Stimulated activated CD4-positive, alpha-beta T cell treated with anti-CD3 and anti-CD28 coated beads, Interleukin-1b, Interleukin-23, amount 100 ng/mL, for 48 hours (primary cell): ENCODE measurements around the gene DNASE1L3.

Source experiments
- DNase-seq: peaks from one replicate; pipeline ENCODE4 v3.0.0-alpha.2; 2020

DNASE1L3 gene

DNA sequence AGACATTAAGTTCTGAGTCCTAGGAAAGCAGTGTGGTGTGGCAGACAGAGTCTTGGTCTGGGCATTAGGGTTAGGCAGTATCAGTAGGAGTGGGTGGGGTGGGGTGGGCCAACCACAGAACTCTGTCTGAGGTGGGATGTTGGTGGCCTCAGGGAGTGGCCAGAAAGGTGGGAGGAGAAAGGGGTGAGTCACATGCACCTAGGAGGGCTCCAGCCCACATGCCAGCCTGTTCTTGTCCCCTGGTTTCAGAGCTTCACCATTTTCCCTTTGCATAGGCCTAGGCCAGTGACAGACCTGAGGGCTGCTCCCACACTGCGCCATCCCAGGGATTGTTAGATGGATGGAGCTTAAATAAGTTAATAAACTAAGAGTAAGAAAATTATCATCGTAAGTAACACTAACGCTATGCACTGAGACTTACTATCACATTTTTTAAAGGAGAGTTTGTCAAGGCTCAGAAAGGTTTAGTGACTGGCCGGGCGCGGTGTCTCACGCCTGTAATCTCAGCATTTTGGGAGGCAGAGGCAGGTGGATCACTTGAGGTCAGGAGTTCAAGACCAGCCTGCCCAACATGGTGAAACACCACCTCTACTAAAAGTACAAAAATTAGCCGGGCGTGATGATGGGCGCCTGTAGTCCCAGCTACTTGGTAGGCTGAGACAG, 33.8 kb downstream of the DNASE1L3 start:
- DNase-seq: no peak

DNA sequence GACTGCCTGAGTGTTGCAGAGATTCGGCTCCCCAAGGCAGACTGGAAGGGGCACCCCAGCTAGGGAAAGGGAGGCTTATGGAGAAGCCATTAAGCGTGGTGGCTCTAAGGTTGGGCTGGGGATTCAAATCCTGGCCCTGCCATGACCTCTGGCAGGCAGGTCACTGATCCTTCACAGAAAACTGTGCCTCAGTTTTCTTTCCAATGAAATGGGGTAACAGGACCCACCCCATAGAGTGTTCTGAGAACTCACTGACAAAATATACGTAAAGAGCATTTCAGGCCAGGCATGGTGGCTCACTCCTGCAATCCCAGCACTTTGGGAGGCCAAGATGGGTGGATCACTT, 34.6 kb downstream of the DNASE1L3 start:
- no peak for DNase-seq

GRCh38 chr3:58175437-58176184, 35.2 kb downstream of the DNASE1L3 start:
- no peak for DNase-seq

GRCh38 chr3:58175187-58175436, 35.7 kb downstream of the DNASE1L3 start:
- DNase-seq: no peak

DNA sequence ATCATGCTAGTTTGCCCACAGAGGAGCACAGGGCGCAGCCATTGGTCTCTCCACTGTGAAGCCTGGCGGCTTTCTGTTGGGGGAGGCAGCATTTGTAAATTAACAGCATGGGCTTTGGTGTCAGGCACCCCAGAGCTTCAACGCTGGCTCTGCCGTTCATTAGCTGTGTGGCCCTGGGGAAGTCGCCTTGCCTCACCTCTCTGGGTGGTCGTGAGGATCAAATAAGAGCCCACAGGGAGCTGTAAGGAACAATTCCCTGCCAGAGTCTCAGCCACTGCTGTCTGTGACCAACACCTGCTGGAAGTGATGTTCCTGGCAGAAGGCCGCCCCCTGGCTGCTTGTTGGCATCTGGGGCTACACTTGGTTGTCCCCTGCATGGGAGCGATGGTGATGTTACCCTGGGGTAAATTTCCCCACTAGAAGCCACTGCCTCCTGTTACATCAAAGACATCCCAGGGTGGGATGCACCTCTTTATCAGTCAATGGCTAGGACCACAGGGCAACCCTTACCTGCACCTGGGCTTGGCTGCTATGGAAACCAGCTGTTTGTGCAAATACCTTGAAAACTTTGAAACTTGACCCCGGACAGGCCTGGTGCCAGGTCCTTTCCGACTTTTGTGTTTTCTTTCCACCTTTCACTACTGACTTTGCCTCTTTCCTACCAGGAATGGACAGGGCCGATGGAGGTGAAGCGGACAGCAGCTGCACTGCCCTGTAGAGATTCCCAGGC, 36.9 kb downstream of the DNASE1L3 start:
- peak; percentile 37 for DNase-seq

DNA sequence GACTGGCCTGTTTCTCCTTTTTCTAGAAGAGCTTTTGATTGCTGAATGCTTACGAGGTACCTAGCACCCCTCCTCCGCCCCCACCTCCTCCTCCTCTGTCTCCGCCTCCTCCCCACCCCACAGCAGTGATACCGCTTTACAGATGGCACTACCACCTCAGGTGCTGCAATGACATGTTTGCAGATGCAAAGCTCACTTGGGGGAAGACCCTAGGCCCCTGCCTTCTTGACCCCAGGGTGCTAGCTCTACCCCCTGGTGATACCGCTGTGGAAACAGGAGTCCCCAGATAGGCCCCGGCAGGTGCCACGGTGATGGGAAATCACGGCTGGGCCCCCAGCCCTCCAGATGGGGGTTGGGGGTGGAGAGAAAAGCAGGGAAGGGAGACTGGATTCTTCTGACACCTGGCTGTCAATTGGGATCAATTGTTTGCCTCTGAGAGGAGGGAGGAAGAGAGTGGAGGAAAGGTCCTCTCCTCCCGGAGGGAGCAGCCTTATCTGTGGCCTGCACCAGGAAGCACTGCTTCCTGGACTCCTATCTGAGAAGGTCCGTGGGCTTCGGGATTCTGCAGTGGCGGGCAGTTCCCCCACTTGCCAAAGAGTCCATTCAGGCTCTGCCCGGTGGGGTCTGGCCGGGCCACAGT, 37.6 kb downstream of the DNASE1L3 start:
- no peak for DNase-seq

- DNase-seq: no peak
Observed at GRCh38 chr3:58171126-58171525, 39.6 kb downstream of the DNASE1L3 start.

DNA sequence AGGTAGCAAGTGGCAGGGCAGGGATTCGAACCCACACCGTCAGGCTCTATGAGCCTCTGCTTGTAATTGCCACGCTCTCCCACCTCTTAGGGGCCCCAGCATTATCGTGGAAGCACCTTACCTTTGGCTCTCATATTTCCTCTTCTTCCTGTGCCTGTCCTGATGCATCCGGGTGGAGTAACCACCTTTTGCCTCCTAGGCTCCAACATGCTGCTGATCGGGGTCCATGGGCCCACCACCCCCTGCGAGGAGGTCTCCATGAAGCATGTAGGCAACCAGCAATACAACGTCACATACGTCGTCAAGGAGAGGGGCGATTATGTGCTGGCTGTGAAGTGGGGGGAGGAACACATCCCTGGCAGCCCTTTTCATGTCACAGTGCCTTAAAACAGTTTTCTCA, 40.4 kb downstream of the DNASE1L3 start:
- DNase-seq: no peak

- DNase-seq: no peak
Observed at GRCh38 chr3:58169371-58169770, 41.4 kb downstream of the DNASE1L3 start.

DNA sequence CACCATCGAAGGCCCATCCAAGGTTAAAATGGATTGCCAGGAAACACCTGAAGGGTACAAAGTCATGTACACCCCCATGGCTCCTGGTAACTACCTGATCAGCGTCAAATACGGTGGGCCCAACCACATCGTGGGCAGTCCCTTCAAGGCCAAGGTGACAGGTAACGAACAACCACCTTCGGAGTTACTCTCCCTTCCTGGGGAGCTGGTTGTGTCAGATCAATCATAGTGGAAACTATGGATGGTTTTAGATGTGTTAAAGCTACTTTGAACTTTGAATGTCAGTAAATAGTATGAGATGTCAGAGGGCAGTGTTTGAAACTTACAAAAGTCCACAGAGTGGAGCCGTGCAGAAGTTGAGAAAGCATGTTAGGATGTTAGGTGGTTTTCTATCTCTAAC, 42.3 kb downstream of the DNASE1L3 start:
- DNase-seq: no peak

DNA sequence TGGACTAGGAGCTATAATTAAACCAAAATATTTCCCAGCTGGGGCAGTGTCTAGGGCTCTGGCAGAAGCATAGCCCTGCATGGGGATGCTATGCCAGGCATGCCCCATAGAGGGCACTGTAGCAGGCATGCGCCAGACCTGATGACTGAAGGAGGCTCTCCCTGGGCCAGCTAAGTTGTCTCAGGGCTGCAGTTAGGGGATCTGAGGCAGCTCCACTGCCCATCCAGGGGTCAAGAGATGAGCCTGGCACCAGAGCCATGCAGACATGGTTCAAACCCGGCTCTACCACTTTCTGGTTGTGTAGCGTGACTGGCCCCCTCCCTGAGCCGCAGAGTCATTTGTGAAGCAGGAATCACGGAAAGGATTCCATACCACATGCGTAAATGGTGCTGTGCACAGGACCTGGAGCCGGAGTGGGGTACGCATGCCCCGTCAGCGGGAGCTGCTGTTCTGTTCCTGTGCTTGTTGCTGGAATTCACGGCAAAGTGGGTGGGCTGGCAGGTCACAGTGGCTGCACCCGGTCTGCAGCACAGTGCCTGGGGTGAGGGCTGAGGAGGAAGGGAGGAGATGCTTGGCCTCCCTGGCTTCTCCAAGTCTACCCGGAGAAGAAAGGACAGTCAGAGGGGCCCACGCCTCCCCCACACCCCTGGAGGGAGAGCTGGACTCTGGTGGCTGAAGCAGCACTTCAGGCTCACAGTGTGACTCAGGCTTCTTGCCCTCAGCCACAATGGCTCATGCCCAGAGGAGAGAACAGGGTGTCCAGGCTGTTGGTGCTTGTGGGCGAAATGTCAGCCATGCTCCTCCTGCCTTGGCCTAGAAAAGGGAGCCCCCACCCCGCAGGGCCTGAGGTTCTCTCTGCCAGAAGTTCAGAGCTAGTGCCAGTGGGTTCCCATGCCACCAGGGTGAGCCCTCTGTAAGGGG, 43.1 kb downstream of the DNASE1L3 start:
- peak; percentile 69 for DNase-seq

- DNase-seq: no peak
Observed at GRCh38 chr3:58164906-58165821, 45.6 kb downstream of the DNASE1L3 start.

DNA sequence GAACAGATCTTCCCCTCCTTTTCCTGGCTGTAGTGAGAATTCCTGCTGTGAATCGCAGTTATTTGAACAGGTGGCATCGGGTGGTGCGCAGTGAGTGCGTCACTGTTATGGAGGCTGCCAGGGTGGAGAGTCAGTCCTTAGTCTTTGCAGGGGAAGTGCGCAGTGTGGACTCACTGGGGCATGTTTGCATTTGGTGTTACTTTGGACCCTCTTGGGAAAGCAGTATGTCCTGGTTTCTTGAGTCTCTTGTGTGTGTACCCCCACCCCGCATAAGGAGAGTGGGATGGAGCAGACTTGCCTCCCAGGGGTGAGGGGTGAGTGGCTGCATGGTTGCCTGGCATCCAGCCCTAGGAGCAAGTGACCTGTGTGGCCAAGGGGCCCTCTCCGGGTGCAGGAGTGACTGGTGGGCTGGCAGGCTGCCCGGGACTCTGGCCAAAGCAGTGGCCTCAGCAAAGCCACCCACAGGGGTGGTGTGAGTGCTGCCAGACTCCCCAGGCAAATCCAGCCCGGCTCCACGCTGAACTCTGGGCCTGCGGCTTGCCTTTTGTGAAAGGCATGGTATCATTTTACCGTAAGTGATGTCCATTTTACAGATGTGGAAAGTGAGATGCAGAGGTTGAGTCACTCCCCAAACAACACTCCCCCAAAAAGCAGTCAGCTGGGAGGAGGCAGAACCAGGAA, 46.4 kb downstream of the DNASE1L3 start:
- no peak for DNase-seq

- no peak for DNase-seq
Observed at GRCh38 chr3:58163234-58163633, 47.5 kb downstream of the DNASE1L3 start.

DNA sequence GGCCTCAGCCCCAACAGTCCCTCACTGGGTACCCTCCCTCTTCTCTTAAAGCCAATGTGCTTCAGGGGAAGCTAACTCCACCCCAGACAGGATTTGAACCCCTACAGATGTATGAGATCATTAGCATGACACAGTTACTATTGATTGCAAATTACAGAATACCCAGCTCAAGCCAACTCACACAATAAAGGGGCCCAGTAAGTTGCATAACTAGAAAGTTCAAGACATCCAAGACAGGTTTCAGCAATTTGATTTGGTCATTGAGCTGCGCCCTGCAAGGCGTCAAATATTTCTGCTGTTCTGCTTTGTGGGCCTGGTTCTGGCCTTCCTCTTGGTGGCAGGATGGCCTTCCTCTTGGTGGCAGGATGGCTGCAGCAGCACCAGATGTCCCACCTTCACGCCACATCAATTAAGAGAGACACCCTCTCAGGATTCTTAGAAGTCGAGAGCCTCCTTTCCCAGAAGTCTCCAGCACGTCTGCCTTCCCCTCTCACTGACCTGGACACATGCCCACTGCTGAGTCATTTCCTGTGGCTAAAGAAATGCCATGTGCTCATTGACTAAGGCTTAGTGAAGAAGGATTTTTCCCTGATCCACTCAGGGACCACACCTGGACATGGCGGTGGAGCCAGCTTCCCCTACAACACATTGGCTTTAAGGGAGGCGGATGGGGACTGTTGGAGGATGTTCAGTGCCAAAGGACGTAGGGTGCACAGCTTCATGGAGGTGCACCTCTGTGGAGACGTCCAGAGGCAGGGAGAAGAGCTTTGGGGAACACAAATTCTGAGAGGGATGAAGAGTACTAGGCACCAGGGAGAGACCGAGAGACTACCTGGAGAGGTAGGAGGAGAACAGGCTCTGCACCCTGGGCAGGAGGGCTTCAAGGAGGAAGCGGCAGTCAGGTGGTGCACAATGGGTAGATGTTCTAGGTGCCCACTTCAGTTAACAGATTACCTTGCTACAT, 49.1 kb downstream of the DNASE1L3 start:
- no peak for DNase-seq

DNA sequence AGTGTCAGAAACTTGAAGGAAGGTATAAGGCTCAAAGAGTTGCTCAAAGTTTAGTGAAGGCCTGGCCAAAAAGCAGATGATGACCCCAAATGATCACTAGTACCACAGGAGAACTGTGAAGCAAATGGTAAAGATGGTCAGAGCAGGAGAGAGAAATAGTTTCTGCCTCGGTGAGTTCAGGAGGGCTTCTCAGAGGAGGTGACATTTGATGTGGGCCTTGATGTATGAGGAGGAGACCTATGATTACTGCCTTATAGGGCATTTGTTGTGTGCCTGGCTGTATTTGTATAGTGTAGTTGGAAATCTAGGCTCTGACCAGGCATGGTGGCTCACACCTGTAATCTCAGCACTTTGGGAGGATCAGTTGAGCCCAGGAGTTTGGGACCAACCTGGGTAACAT, 50.4 kb downstream of the DNASE1L3 start:
- no peak for DNase-seq

GRCh38 chr3:58158442-58159153, 52.2 kb downstream of the DNASE1L3 start:
- DNase-seq: no peak

DNA sequence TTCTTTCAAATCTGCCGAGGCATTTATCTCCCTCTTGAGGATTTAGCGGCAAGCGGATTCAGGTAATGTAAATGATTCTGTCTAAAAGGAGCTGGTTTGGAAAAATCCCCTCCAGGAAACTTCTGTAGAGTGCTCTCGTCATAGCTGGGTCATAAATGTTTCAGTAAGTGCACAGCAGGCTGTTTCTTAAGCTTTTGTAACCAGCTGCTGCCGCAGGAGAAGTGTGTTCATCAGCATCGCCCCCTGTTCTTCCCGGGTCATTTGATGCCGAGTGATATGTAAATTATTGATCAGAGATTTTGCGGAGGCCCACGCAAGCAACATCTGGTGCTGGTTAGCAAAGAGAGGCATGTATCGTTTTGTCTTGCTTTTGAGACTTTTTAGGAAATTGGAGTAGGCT, 53.1 kb downstream of the DNASE1L3 start:
- no peak for DNase-seq

DNA sequence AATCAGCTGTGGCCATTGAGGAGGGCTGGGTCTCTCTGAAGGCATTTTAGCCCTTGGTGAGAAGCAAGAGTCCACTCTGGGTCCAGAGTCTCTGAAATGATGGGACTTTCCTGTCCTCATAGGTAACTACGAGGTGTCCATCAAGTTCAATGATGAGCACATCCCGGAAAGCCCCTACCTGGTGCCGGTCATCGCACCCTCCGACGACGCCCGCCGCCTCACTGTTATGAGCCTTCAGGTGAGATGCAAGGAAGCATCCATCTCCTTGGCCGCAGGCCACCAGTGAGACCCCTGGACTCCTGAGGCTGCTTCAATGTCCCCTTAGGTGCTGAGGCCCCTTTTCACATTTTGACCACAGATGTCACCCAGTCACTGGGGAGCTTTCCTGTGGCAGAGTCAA, 54.9 kb downstream of the DNASE1L3 start:
- DNase-seq: no peak
